ENCODE measurements around the gene OXSM.

The OXSM gene

DNA sequence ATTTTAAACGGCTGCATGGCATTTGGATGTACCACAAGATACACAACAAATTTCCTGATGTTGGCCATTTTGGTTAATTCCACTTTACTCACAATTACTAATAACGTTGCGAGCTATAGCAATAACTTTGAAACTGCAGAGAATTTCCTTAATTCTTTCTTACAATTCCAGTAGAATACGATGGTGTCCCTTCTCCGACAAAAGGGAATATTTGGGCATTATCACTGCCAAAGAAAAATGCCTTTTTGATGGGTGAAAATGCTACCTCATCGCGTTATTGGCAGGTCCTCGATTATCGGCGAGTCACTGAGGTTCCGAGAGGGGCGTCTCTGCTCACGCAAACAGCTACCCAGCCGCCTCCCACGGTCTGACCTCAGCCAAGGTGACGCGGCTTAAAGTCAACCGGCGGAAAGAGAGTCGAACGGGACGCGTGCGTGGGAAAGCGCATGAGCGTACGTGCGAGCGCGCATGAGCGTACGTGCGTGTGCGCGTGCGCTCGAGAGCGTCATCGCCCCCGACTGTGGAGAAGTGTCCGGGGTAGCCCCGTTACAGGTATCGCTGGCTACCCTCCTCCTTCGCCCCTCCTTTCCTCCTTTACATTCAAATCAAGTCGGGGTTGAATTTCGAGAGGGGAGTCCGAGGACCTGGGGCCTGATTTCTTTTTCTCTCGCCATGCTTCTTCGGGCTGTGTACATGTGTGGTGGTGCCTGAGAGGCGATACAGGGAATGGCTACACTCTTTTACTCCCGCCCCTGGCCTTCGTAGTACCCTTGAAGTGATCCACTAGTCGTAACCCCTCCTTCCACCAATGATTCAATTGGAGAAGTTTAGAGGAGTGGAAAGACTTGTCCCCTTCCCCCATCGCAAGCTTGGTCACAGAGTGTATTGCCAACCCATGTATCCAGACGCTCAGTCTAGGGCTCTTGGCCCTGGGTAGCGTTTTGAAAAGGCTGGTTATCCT lies at the start of gene OXSM:
Gene OXSM (plus strand): TSS at position 495 of the 961 bp plus-strand sequence. CDS start 931 bp downstream, outside the sequence.
- TF ChIP-seq ZFX (IDR thresholded peaks at IDR 0.05) (no peak), CTCF (conservative IDR thresholded peaks at IDR 0.05) (no peak)
- H3K27ac ChIP-seq: peak within 1 kb of the TSS; percentile 86

- TF ChIP-seq CTCF (conservative IDR thresholded peaks at IDR 0.05) (no peak), ZFX (IDR thresholded peaks at IDR 0.05) (no peak)
- H3K27ac ChIP-seq: no peak overlapping the region
Measured at GRCh38 chr3:25744470-25744869, 45.4 kb upstream of the OXSM start.

GRCh38 chr3:25747033-25747432 lies 42.9 kb upstream of the OXSM start:
- no peak overlapping the region for H3K27ac ChIP-seq
- TF ChIP-seq CTCF (conservative IDR thresholded peaks at IDR 0.05) (no peak), ZFX (IDR thresholded peaks at IDR 0.05) (no peak)

GRCh38 chr3:25748189-25748588 lies 41.7 kb upstream of the OXSM start:
- H3K27ac ChIP-seq: no peak overlapping the region
- TF ChIP-seq CTCF (conservative IDR thresholded peaks at IDR 0.05): no peak

GRCh38 chr3:25749031-25749581 lies 40.8 kb upstream of the OXSM start:
- no peak overlapping the region for H3K27ac ChIP-seq
- TF ChIP-seq ZFX (IDR thresholded peaks at IDR 0.05) (no peak), CTCF (conservative IDR thresholded peaks at IDR 0.05) (no peak)

GRCh38 chr3:25751048-25751447 lies 38.8 kb upstream of the OXSM start:
- TF ChIP-seq CTCF (conservative IDR thresholded peaks at IDR 0.05): no peak
- H3K27ac ChIP-seq: no peak overlapping the region

- TF ChIP-seq CTCF (conservative IDR thresholded peaks at IDR 0.05) (no peak), ZFX (IDR thresholded peaks at IDR 0.05) (no peak)
- H3K27ac ChIP-seq: no peak overlapping the region
Measured at GRCh38 chr3:25751725-25752124, 38.2 kb upstream of the OXSM start.
